ENCODE measurements around the gene EEF2K.

- TF ChIP-seq ISL1 (CRISPR knock-in tag; IDR thresholded peaks at IDR 0.05) (no peak), TOX (CRISPR knock-in tag; IDR thresholded peaks at IDR 0.05; ENCODE audit: borderline replicate concordance) (no peak), CREB5 (CRISPR knock-in tag; IDR thresholded peaks at IDR 0.05; ENCODE audit: low read depth) (no peak), PATZ1 (CRISPR knock-in tag; IDR thresholded peaks at IDR 0.05; ENCODE audit: borderline replicate concordance) (no peak), BACH2 (CRISPR knock-in tag; IDR thresholded peaks at IDR 0.05; ENCODE audit: borderline replicate concordance) (no peak), PPARA (CRISPR knock-in tag; IDR thresholded peaks at IDR 0.05; ENCODE audit: borderline replicate concordance) (no peak), RARB (CRISPR knock-in tag; IDR thresholded peaks at IDR 0.05) (no peak), SNAI2 (CRISPR knock-in tag; IDR thresholded peaks at IDR 0.05) (no peak), ZFP30 (CRISPR knock-in tag; IDR thresholded peaks at IDR 0.05) (no peak), POU6F1 (CRISPR knock-in tag; IDR thresholded peaks at IDR 0.05; ENCODE audit: borderline replicate concordance, low read depth) (no peak), OSR1 (CRISPR knock-in tag; IDR thresholded peaks at IDR 0.05) (no peak), ARNTL (CRISPR knock-in tag; IDR thresholded peaks at IDR 0.05; ENCODE audit: borderline replicate concordance, low read depth) (no peak)
Measured at GRCh38 chr16:22322021-22322471, 116.0 kb downstream of the EEF2K start.

Data from SK-N-SH treated with all-trans-retinoic acid at 6 μM for 48 hours (cell line).